ENCODE measurements around the gene LRP1B. TPM values are rescaled to one million over a fixed set of nuclear protein-coding genes. Genes with fewer than 3 reads are reported as not detected.
"Not testable (repeated sequence)": the region's sequence is repeated elsewhere in the genome, so short reads cannot be mapped to it uniquely, and the experiment has no call there.

Gene LRP1B
- total and polyA plus RNA-seq, 5 donors from 2014 or later, result not detected

- Histone ChIP-seq H3K4me1 (ENCODE audit: control insufficient read depth, insufficient read depth, low read length, poor library complexity, severe bottlenecking) (no peaks in the 10 kb centered on the region), H3K36me3 (ENCODE audit: control insufficient read depth, insufficient read depth, low read length) (no peaks in the 10 kb centered on the region), H3K9me3 (ENCODE audit: control insufficient read depth in 2 of 2, low read length in 2 of 2) (peaks cover 0 to 5% of the 10 kb centered on the region in 2 experiments), H3K4me3 (ENCODE audit: low read depth, low read length) (no peak overlapping the region), H3K27me3 (ENCODE audit: control insufficient read depth, insufficient read depth, low read length) (no peaks in the 10 kb centered on the region), H3K27ac (ENCODE audit: insufficient read depth, low read length, poor library complexity, severe bottlenecking) (no peak overlapping the region)
- ATAC-seq (ENCODE audit: low read depth in 2 of 2), result no peak
- H3K36me3 Mint-ChIP-seq, result no peaks in the 10 kb centered on the region
- H3K27me3 Mint-ChIP-seq, result no peaks in the 10 kb centered on the region
- no peak for DNase-seq
- no peaks in the 10 kb centered on the region for H3K4me1 Mint-ChIP-seq
- H3K27ac Mint-ChIP-seq, result no peak overlapping the region
- H3K9me3 Mint-ChIP-seq, result peaks cover 0 to 12% (median 2%) of the 10 kb centered on the region in 7 donors
- no peak overlapping the region for H3K4me3 Mint-ChIP-seq
These were observed 1679.5 kb downstream of the LRP1B start for GRCh38 chr2:140451324-140451723.

- no peak overlapping the region for H3K27ac Mint-ChIP-seq
- Histone ChIP-seq H3K9me3 (ENCODE audit: control insufficient read depth in 2 of 2, low read length in 2 of 2) (peaks cover 0 to 3% of the 10 kb centered on the region in 2 experiments), H3K36me3 (ENCODE audit: control insufficient read depth, insufficient read depth, low read length) (no peaks in the 10 kb centered on the region), H3K4me1 (ENCODE audit: control insufficient read depth, insufficient read depth, low read length, poor library complexity, severe bottlenecking) (no peaks in the 10 kb centered on the region), H3K4me3 (ENCODE audit: low read depth, low read length) (no peak overlapping the region), H3K27ac (ENCODE audit: insufficient read depth, low read length, poor library complexity, severe bottlenecking) (no peak overlapping the region), H3K27me3 (ENCODE audit: control insufficient read depth, insufficient read depth, low read length) (no peaks in the 10 kb centered on the region)
- ATAC-seq (ENCODE audit: low read depth in 2 of 2) (no peak), DNase-seq (no peak)
- H3K4me1 Mint-ChIP-seq, result no peaks in the 10 kb centered on the region
- no peaks in the 10 kb centered on the region for H3K27me3 Mint-ChIP-seq
- no peaks in the 10 kb centered on the region for H3K36me3 Mint-ChIP-seq
- no peak overlapping the region for H3K4me3 Mint-ChIP-seq
- peaks cover 0 to 12% (median 4%) of the 10 kb centered on the region in 7 donors for H3K9me3 Mint-ChIP-seq
These were observed 1688.5 kb downstream of the LRP1B start for GRCh38 chr2:140442319-140442718.

GRCh38 chr2:140440815-140441214, 1690.0 kb downstream of the LRP1B start:
- no peaks in the 10 kb centered on the region for H3K36me3 ChIP-seq (ENCODE audit: control insufficient read depth, insufficient read depth, low read length)
- peaks cover 0 to 14% (median 7%) of the 10 kb centered on the region in 7 donors for H3K9me3 Mint-ChIP-seq
- H3K4me3 Mint-ChIP-seq, result no peak overlapping the region
- DNase-seq (no peak), ATAC-seq (ENCODE audit: low read depth in 2 of 2) (no peak)
- no peaks in the 10 kb centered on the region for H3K4me1 ChIP-seq (ENCODE audit: control insufficient read depth, insufficient read depth, low read length, poor library complexity, severe bottlenecking)
- no peak overlapping the region for H3K27ac ChIP-seq (ENCODE audit: insufficient read depth, low read length, poor library complexity, severe bottlenecking)
- no peaks in the 10 kb centered on the region for H3K4me1 Mint-ChIP-seq
- H3K4me3 ChIP-seq (ENCODE audit: low read depth, low read length), result no peak overlapping the region
- H3K27me3 Mint-ChIP-seq, result no peaks in the 10 kb centered on the region
- H3K9me3 ChIP-seq (ENCODE audit: control insufficient read depth in 2 of 2, low read length in 2 of 2), result no peaks in the 10 kb centered on the region
- no peaks in the 10 kb centered on the region for H3K27me3 ChIP-seq (ENCODE audit: control insufficient read depth, insufficient read depth, low read length)
- H3K27ac Mint-ChIP-seq, result no peak overlapping the region
- no peaks in the 10 kb centered on the region for H3K36me3 Mint-ChIP-seq

GRCh38 chr2:140436936-140437335, 1693.9 kb downstream of the LRP1B start:
- Histone ChIP-seq H3K27ac (ENCODE audit: insufficient read depth, low read length, poor library complexity, severe bottlenecking) (no peak overlapping the region), H3K9me3 (ENCODE audit: control insufficient read depth in 2 of 2, low read length in 2 of 2) (no peaks in the 10 kb centered on the region), H3K4me3 (ENCODE audit: low read depth, low read length) (no peak overlapping the region), H3K27me3 (ENCODE audit: control insufficient read depth, insufficient read depth, low read length) (no peaks in the 10 kb centered on the region), H3K36me3 (ENCODE audit: control insufficient read depth, insufficient read depth, low read length) (no peaks in the 10 kb centered on the region), H3K4me1 (ENCODE audit: control insufficient read depth, insufficient read depth, low read length, poor library complexity, severe bottlenecking) (no peaks in the 10 kb centered on the region)
- H3K27ac Mint-ChIP-seq, result no peak overlapping the region
- no peaks in the 10 kb centered on the region for H3K4me1 Mint-ChIP-seq
- H3K36me3 Mint-ChIP-seq, result no peaks in the 10 kb centered on the region
- peaks cover 0 to 15% (median 7%) of the 10 kb centered on the region in 7 donors for H3K9me3 Mint-ChIP-seq
- H3K27me3 Mint-ChIP-seq, result no peaks in the 10 kb centered on the region
- DNase-seq (no peak), ATAC-seq (ENCODE audit: low read depth in 2 of 2) (no peak)
- no peak overlapping the region for H3K4me3 Mint-ChIP-seq

DNA sequence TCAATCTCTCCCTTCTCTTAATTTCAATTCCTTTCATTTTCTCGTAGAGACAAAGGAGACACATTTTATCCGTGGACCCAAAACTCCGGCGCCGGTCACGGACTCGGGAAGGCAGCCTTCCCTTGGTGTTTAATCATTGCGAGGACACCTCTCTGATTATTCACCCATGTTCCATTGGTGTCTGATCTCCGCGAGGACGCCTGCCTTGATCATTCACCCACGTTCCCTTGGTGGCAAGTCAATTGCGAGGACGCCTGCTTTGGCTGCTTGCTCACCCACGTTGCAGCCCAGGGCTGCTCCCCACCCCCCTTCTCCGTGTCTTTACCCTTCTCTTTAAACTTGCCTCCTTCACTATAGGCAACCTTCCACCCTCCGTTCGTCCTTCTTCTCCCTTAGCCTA, 1703.8 kb downstream of the LRP1B start:
- not testable (repeated sequence) for H3K4me3 Mint-ChIP-seq; H3K27ac ChIP-seq (ENCODE audit: insufficient read depth, low read length, poor library complexity, severe bottlenecking); H3K27me3 ChIP-seq (ENCODE audit: control insufficient read depth, insufficient read depth, low read length); H3K36me3 Mint-ChIP-seq; H3K4me3 ChIP-seq (ENCODE audit: low read depth, low read length); H3K4me1 Mint-ChIP-seq; H3K27ac Mint-ChIP-seq; DNase-seq; H3K27me3 Mint-ChIP-seq; H3K36me3 ChIP-seq (ENCODE audit: control insufficient read depth, insufficient read depth, low read length); H3K4me1 ChIP-seq (ENCODE audit: control insufficient read depth, insufficient read depth, low read length, poor library complexity, severe bottlenecking); H3K9me3 ChIP-seq (ENCODE audit: control insufficient read depth in 2 of 2, low read length in 2 of 2); ATAC-seq (ENCODE audit: low read depth in 2 of 2)
- H3K9me3 Mint-ChIP-seq, result peaks cover 0 to 12% (median 3%) of the 10 kb centered on the region in 7 donors

DNA sequence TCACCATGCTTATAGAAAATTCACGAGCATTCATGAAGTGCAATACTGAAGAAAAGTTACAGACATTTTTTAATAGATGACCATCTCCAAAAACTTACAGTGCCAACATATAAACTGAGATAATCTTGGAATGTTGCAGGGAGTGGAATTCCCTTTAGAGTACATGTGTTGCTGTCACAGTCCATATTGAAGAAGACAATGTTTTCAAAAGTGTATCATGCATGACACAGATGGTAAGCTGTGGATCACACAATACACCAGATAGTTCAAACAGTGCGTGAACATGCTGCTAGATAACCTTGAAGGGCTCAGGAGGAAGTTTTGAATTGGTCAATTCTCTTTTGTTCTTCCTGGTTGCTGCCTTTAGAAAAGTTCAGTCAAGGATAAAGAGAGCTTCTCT, 1706.3 kb downstream of the LRP1B start:
- peaks cover 1 to 12% (median 7%) of the 10 kb centered on the region in 7 donors for H3K9me3 Mint-ChIP-seq
- no peak overlapping the region for H3K4me3 Mint-ChIP-seq
- H3K36me3 Mint-ChIP-seq, result no peaks in the 10 kb centered on the region
- no peaks in the 10 kb centered on the region for H3K27me3 ChIP-seq (ENCODE audit: control insufficient read depth, insufficient read depth, low read length)
- H3K9me3 ChIP-seq (ENCODE audit: control insufficient read depth in 2 of 2, low read length in 2 of 2), result peaks cover 0 to 2% of the 10 kb centered on the region in 2 experiments
- DNase-seq, result no peak
- ATAC-seq (ENCODE audit: low read depth in 2 of 2), result no peak
- no peaks in the 10 kb centered on the region for H3K4me1 ChIP-seq (ENCODE audit: control insufficient read depth, insufficient read depth, low read length, poor library complexity, severe bottlenecking)
- H3K36me3 ChIP-seq (ENCODE audit: control insufficient read depth, insufficient read depth, low read length), result no peaks in the 10 kb centered on the region
- no peak overlapping the region for H3K27ac ChIP-seq (ENCODE audit: insufficient read depth, low read length, poor library complexity, severe bottlenecking)
- H3K4me1 Mint-ChIP-seq, result no peaks in the 10 kb centered on the region
- H3K27me3 Mint-ChIP-seq, result no peaks in the 10 kb centered on the region
- H3K4me3 ChIP-seq (ENCODE audit: low read depth, low read length), result no peak overlapping the region
- no peak overlapping the region for H3K27ac Mint-ChIP-seq

GRCh38 chr2:140422759-140423158, 1708.1 kb downstream of the LRP1B start:
- H3K36me3 ChIP-seq (ENCODE audit: control insufficient read depth, insufficient read depth, low read length), result no peaks in the 10 kb centered on the region
- no peaks in the 10 kb centered on the region for H3K27me3 ChIP-seq (ENCODE audit: control insufficient read depth, insufficient read depth, low read length)
- Mint-ChIP-seq H3K27ac (no peak overlapping the region), H3K27me3 (no peaks in the 10 kb centered on the region), H3K4me3 (no peak overlapping the region), H3K9me3 (peaks cover 0 to 16% (median 7%) of the 10 kb centered on the region in 7 donors), H3K4me1 (no peaks in the 10 kb centered on the region), H3K36me3 (no peaks in the 10 kb centered on the region)
- no peak overlapping the region for H3K4me3 ChIP-seq (ENCODE audit: low read depth, low read length)
- ATAC-seq (ENCODE audit: low read depth in 2 of 2), result no peak
- no peak overlapping the region for H3K27ac ChIP-seq (ENCODE audit: insufficient read depth, low read length, poor library complexity, severe bottlenecking)
- H3K9me3 ChIP-seq (ENCODE audit: control insufficient read depth in 2 of 2, low read length in 2 of 2), result peaks cover 0 to 2% of the 10 kb centered on the region in 2 experiments
- H3K4me1 ChIP-seq (ENCODE audit: control insufficient read depth, insufficient read depth, low read length, poor library complexity, severe bottlenecking), result no peaks in the 10 kb centered on the region
- no peak for DNase-seq

GRCh38 chr2:140417504-140417903, 1713.3 kb downstream of the LRP1B start:
- Mint-ChIP-seq H3K4me1 (no peaks in the 10 kb centered on the region), H3K27me3 (no peaks in the 10 kb centered on the region), H3K27ac (no peak overlapping the region), H3K36me3 (no peaks in the 10 kb centered on the region), H3K9me3 (peaks cover 2 to 21% (median 6%) of the 10 kb centered on the region in 7 donors), H3K4me3 (no peak overlapping the region)
- Histone ChIP-seq H3K36me3 (ENCODE audit: control insufficient read depth, insufficient read depth, low read length) (no peaks in the 10 kb centered on the region), H3K4me3 (ENCODE audit: low read depth, low read length) (no peak overlapping the region), H3K27me3 (ENCODE audit: control insufficient read depth, insufficient read depth, low read length) (no peaks in the 10 kb centered on the region), H3K4me1 (ENCODE audit: control insufficient read depth, insufficient read depth, low read length, poor library complexity, severe bottlenecking) (no peaks in the 10 kb centered on the region), H3K9me3 (ENCODE audit: control insufficient read depth in 2 of 2, low read length in 2 of 2) (peaks cover 0 to 5% of the 10 kb centered on the region in 2 experiments), H3K27ac (ENCODE audit: insufficient read depth, low read length, poor library complexity, severe bottlenecking) (no peak overlapping the region)
- ATAC-seq (ENCODE audit: low read depth in 2 of 2) (no peak), DNase-seq (no peak)

Measured in CD4-positive, CD25-positive, alpha-beta regulatory T cell (primary cell).